SJCRH30 (cell line): ENCODE results near the gene LCOR. TPM values are rescaled to one million over a fixed set of nuclear protein-coding genes. Genes with fewer than 3 reads are reported as not detected.

Experiments
- DNase-seq, 2 experiments: peaks; one replicate each; pipeline ENCODE4 v3.0.0-alpha.2; 2015 to 2020
- H3K27ac ChIP-seq: fragments of 250-450 bp; sonication (Bioruptor Pico); 2 replicates; pipeline ENCODE4 v1.5.1; 2020; ENCODE audit warnings: mild to moderate bottlenecking, moderate library complexity
- H3K27me3 ChIP-seq: fragments of 250-450 bp; sonication (Bioruptor Pico); 2 replicates; pipeline ENCODE4 v1.5.1; 2020; ENCODE audit warnings: mild to moderate bottlenecking, moderate library complexity
- H3K36me3 ChIP-seq: fragments of 250-450 bp; sonication (Bioruptor Pico); 2 replicates; pipeline ENCODE4 v1.5.1; 2020; ENCODE audit warnings: mild to moderate bottlenecking, moderate library complexity
- H3K4me1 ChIP-seq: fragments of 250-450 bp; sonication (Bioruptor Pico); 2 replicates; pipeline ENCODE4 v1.5.1; 2020; ENCODE audit warnings: mild to moderate bottlenecking, moderate library complexity
- H3K4me3 ChIP-seq: fragments of 250-450 bp; sonication (Bioruptor Pico); 2 replicates; pipeline ENCODE4 v1.5.1; 2020; ENCODE audit warnings: mild to moderate bottlenecking, moderate library complexity
- H3K9me3 ChIP-seq: fragments of 250-450 bp; sonication (Bioruptor Pico); replicated peaks from 2 replicates; pipeline ENCODE4 v1.5.1; 2020; ENCODE audit warnings: mild to moderate bottlenecking, moderate library complexity
- total RNA-seq: library from RNA; depleted of rRNA; stranded (reverse); fragments of >200 nt; shearing (Covaris generic); gene quantifications from 2 replicates; pipeline ENCODE4 v1.2.3, GENCODE V29; 2014

LCOR gene
- total RNA-seq, 1 experiment from 2014 or later, result 26.7 TPM

DNA sequence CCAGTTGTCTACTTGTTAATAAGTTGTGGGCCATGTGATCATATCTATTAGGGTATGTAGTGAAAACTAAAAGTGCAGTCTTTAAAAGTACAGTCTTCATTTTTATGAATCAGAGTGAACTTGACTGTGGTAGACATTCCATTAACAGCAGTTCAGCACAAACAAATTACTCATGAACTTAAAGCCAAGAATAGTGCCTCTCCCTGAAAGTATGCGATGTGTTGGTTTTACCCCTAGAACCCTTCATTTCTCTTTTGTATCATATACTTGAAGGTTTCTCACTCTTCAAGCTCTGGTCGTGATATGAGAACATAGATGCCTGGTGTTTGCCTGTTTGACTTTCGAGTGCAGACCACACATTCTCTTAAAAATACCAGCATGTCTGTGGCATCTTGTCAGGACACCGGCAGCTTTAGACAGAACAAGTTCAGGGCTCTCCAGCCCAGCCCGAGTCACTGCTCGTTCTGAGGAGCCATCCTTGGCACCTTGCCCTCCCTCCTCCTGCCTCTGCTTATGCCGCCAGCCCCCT lies 159.3 kb downstream of the LCOR start:
- no peaks in the 10 kb centered on the region for H3K9me3 ChIP-seq
- no peak overlapping the region for H3K4me3 ChIP-seq
- no peaks in the 10 kb centered on the region for H3K36me3 ChIP-seq
- no peaks in the 10 kb centered on the region for H3K4me1 ChIP-seq
- no peak overlapping the region for H3K27ac ChIP-seq
- no peaks in the 10 kb centered on the region for H3K27me3 ChIP-seq
- no peak for DNase-seq

DNA sequence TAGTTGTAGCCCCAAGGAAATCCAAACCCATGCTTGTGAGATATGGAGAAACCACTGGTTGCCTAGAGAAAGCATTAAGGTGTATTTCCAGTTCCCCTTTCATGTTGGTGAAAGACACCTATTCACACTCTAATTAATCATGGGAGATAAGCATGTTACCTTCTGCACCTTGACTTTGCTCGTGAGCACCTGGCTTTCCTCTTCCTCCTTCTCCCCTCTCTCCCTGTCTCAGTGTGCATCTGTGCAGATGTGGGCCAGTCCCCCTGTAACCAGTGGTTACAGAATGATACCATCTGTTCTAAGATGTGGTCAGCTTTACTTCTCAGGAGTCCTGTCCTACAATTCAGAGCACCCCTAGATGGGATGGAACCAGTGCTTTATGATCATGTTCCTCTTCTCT lies 160.6 kb downstream of the LCOR start:
- Histone ChIP-seq H3K36me3 (no peaks in the 10 kb centered on the region), H3K27ac (no peak overlapping the region)

DNA sequence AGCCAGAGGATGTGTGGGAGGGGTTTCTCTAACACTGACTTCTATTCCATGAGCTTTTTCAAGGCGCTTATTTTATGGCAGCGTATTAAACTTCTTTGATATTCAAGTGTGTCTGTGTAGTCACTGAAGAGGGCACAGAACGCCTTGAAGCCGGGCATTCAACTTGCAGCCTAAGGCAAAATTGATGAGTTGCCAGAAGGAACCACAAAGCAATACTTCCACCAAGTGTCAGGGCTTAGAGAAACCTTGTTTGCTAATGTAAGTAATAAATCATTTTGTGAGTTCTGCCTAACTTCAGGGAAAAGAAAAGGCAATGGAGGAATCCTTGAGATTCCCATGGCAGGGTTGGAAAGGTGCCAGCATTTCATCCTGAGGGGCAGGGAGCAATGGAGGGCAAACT lies 163.8 kb downstream of the LCOR start:
- Histone ChIP-seq H3K4me1 (no peaks in the 10 kb centered on the region), H3K9me3 (no peaks in the 10 kb centered on the region), H3K27ac (no peak overlapping the region), H3K27me3 (no peaks in the 10 kb centered on the region), H3K36me3 (no peaks in the 10 kb centered on the region), H3K4me3 (no peak overlapping the region)
- no peak for DNase-seq

More for the DNA sequence above, 160.6 kb downstream of the LCOR start:
- H3K27me3 ChIP-seq, result no peaks in the 10 kb centered on the region
- H3K9me3 ChIP-seq, result no peaks in the 10 kb centered on the region
- H3K4me1 ChIP-seq, result no peaks in the 10 kb centered on the region
- no peak for DNase-seq
- H3K4me3 ChIP-seq, result no peak overlapping the region

DNA sequence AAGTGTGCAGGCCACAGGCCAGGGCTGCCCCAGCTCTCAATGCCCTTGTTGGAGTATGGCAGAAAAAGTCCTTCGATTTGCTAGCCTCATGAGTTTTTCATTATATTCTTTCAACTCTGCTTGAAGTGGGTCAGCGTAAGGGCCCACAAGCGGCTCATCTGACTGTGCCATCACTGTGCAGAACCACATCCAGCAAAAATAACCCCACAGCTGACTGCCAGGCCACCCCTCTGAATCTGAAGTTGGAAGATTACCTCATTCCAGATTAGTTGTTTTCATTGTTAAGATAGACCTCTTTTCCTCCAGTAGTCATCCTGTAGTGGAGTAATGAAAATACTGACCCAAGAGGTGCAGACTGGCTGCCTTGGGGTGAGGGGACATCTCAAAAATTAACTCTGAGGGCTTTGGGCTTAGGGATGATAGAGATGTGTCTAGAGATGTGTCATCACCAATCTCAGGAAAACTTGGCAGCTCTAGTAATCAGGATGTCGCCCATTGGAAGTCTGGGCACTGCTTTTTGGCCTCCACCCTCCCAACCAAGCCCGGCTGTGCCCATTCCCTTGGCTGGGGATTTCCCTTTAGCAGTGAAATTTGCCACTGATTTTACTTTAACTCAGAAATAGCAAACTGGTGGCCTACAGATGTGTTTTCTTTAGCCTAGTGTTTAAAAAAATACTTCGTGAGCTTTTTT lies 164.3 kb downstream of the LCOR start:
- no peak for DNase-seq
- no peak overlapping the region for H3K4me3 ChIP-seq
- H3K27ac ChIP-seq, result no peak overlapping the region
- H3K27me3 ChIP-seq, result no peaks in the 10 kb centered on the region
- H3K9me3 ChIP-seq, result no peaks in the 10 kb centered on the region
- no peaks in the 10 kb centered on the region for H3K36me3 ChIP-seq
- no peaks in the 10 kb centered on the region for H3K4me1 ChIP-seq

GRCh38 chr10:96998329-96998888 lies 166.3 kb downstream of the LCOR start:
- Histone ChIP-seq H3K36me3 (no peaks in the 10 kb centered on the region), H3K27me3 (no peaks in the 10 kb centered on the region), H3K4me3 (no peak overlapping the region), H3K27ac (no peak overlapping the region), H3K4me1 (no peaks in the 10 kb centered on the region), H3K9me3 (no peaks in the 10 kb centered on the region)
- no peak for DNase-seq

GRCh38 chr10:96999337-96999736 lies 167.2 kb downstream of the LCOR start:
- H3K4me3 ChIP-seq, result no peak overlapping the region
- DNase-seq, result no peak
- H3K27me3 ChIP-seq, result no peaks in the 10 kb centered on the region
- no peaks in the 10 kb centered on the region for H3K4me1 ChIP-seq
- H3K36me3 ChIP-seq, result no peaks in the 10 kb centered on the region
- H3K9me3 ChIP-seq, result no peaks in the 10 kb centered on the region
- H3K27ac ChIP-seq, result no peak overlapping the region

GRCh38 chr10:96999987-97000386 lies 167.9 kb downstream of the LCOR start:
- Histone ChIP-seq H3K36me3 (no peaks in the 10 kb centered on the region), H3K4me1 (no peaks in the 10 kb centered on the region), H3K9me3 (no peaks in the 10 kb centered on the region), H3K27me3 (no peaks in the 10 kb centered on the region), H3K4me3 (no peak overlapping the region), H3K27ac (no peak overlapping the region)
- no peak for DNase-seq

GRCh38 chr10:97000487-97001182 lies 168.5 kb downstream of the LCOR start:
- no peak overlapping the region for H3K4me3 ChIP-seq
- H3K27ac ChIP-seq, result no peak overlapping the region
- no peaks in the 10 kb centered on the region for H3K4me1 ChIP-seq
- DNase-seq, result no peak
- no peaks in the 10 kb centered on the region for H3K9me3 ChIP-seq
- H3K27me3 ChIP-seq, result no peaks in the 10 kb centered on the region
- H3K36me3 ChIP-seq, result no peaks in the 10 kb centered on the region

DNA sequence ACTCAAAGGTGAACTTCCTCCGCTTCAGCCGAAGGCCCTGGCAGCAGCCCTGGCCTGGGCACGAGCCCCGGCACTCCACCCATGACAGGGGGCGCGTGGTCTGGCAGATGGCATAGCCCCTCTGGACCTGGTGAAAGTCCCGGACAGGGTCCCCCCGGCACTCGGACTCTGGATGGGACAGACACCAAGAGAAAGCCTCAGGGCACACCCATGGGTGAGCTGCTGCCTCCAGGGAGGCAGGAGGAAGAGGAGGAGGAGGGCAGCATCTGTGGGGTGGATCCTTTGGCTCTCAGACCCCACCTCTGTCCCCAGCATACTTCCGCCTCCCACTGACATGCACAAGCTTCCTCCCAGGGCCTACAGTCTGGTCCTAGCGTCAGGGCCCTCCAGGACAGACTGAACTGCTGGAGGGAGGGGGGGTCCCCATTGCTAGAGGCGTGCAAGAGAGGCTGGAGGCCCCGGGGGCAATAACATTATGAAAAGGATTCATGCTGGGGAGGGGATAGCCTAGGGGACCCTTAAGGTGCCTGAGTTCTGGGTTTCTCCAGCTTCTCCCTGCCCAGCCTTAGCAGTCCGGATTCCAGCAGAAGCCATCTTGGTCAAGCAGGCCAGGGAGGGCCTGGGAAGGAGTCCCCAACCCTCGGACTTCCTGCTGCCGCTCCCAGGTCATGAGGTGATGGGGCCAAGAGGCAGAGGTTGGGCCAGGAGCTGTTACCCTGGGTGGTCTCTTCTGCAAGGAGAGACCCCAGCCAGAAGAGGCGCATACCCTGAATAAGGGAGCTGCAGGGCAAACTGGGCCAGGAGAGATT lies 169.3 kb downstream of the LCOR start:
- Histone ChIP-seq H3K27me3 (no peaks in the 10 kb centered on the region), H3K36me3 (no peaks in the 10 kb centered on the region), H3K4me3 (no peak overlapping the region), H3K27ac (no peak overlapping the region), H3K9me3 (no peaks in the 10 kb centered on the region), H3K4me1 (no peaks in the 10 kb centered on the region)
- no peak for DNase-seq

DNA sequence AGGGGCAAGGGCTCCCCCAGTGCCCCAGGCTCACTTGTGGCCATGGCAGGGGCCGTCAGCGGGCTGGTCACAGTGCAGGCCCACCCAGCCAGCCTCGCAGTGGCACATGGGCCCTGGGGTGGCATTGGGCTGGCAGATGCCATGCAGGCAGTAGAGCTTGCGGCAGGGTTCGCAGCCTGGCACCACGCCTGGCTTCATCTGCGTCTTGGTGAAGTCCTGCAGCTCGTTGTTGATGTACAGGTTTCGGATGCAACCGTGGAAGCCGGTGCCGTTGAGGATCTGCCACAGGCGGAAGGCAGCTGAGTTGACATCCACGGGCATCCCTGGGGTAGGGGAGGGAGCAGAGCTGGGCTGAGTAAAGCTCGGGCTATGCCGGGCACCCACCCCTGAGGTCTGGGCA lies 170.6 kb downstream of the LCOR start:
- Histone ChIP-seq H3K27ac (no peak overlapping the region), H3K9me3 (no peaks in the 10 kb centered on the region), H3K36me3 (no peaks in the 10 kb centered on the region), H3K27me3 (no peaks in the 10 kb centered on the region), H3K4me1 (no peaks in the 10 kb centered on the region), H3K4me3 (no peak overlapping the region)
- DNase-seq, result no peak

- Histone ChIP-seq H3K36me3 (no peaks in the 10 kb centered on the region), H3K4me1 (no peaks in the 10 kb centered on the region), H3K27me3 (no peaks in the 10 kb centered on the region), H3K9me3 (no peaks in the 10 kb centered on the region), H3K4me3 (no peak overlapping the region), H3K27ac (no peak overlapping the region)
- DNase-seq, result no peak
Measured at GRCh38 chr10:97003151-97003803, 171.2 kb downstream of the LCOR start.

DNA sequence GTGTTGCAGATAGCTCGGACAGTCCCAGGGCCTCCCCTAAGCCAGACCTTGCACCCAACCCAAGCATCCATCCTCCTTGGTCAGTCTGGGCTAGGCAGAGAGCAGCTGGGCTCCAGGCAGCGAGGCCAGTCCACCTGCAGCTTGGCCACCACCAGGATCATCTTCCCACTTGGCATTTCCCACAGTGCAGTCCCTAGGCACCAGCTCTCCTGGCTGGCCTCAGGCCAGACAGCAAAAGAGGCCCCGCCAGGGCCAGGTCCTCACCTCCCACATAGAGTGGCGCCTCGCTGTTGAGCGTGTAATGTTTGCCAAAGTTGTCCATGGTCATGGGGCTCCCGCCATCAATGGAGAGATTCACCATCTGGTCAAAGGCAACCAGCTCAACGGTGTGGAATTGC lies 171.7 kb downstream of the LCOR start:
- Histone ChIP-seq H3K9me3 (no peaks in the 10 kb centered on the region), H3K4me3 (no peak overlapping the region), H3K27ac (no peak overlapping the region), H3K27me3 (no peaks in the 10 kb centered on the region), H3K4me1 (no peaks in the 10 kb centered on the region), H3K36me3 (no peaks in the 10 kb centered on the region)
- no peak for DNase-seq

GRCh38 chr10:97004591-97004990 lies 172.5 kb downstream of the LCOR start:
- H3K36me3 ChIP-seq, result no peaks in the 10 kb centered on the region
- no peak overlapping the region for H3K27ac ChIP-seq
- H3K27me3 ChIP-seq, result no peaks in the 10 kb centered on the region

DNA sequence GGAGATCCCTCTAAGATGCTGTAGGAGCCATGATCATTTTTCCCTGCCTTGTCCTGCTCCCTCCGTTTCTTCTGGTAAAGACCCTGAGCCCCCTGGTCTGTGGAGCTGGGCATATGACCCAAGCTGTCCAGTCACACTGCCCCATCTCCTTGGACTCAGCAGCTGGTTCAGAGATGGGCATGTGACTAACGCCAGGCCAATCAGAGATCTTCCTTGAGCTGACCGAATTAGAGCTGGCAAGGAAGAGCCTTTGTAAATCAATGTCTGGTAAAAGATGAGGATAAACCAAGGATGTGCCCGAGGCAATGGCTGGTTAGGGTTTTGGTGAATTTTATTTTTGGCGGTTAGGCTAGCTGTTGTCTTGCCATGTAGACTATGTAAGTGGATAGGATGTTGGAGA lies 173.3 kb downstream of the LCOR start:
- Histone ChIP-seq H3K9me3 (no peaks in the 10 kb centered on the region), H3K4me3 (no peak overlapping the region), H3K4me1 (no peaks in the 10 kb centered on the region), H3K27ac (no peak overlapping the region), H3K36me3 (no peaks in the 10 kb centered on the region), H3K27me3 (no peaks in the 10 kb centered on the region)
- DNase-seq, result no peak

More at GRCh38 chr10:97004591-97004990, 172.5 kb downstream of the LCOR start:
- Histone ChIP-seq H3K9me3 (no peaks in the 10 kb centered on the region), H3K4me1 (no peaks in the 10 kb centered on the region), H3K4me3 (no peak overlapping the region)
- no peak for DNase-seq
